HG02981 (cell line): ENCODE measurements around the gene RETREG2.

ENCODE experiments used
- ATAC-seq: cut with Tn5 transposase; IDR thresholded peaks from one replicate; pipeline ENCODE4 v1.9.1; 2021; ENCODE audit warnings: mild to moderate bottlenecking, moderate library complexity; ENCODE audit not compliant: unreplicated experiment

RETREG2 gene

DNA sequence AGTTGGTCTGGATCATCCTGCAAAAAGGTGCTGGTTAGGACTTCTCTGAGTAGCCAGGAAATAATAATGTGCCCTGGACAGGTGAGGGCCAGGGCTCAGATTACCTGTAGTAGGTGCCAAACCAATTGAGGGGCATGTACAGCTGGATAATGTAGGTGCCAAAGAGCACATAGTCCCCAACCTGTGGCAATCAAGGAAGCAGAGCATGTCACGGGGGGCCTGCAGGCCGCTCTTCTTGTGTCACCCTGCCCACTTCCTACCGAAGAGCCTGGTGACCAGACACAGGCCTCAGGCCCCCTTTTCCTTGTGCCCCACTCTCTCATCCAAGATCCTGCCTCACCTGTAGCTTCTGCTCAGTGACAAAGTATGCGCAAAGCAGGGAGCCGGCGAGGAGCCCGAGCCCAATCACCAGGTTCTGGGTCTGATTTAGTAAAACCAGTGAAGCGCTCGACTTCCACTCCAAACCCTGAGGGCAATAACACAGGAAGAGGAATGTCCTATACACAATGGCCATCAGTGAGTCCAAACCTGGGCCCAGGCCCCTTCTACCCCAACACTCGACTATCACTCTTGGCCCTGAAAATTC is 35.5 kb downstream of the RETREG2 start:
- no peak for ATAC-seq

DNA sequence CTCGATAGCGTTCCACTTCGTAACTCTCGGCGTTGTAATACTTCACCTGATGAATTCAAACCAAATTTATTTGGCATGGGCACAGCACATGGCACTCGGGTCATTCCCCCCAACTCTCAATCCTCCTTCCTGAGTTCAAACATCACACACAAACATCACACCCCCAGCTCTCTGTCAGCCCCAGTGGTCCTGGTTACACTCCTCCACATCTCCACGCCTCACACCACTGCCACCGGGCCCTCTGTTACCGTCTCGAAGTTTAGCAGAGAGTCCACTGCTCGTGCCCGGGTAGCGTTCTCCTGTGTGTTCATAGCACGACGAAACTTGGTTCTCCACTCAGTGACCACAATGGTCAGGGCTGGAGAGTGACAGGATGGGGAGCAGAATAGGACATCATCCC is 36.1 kb downstream of the RETREG2 start:
- ATAC-seq: no peak

DNA sequence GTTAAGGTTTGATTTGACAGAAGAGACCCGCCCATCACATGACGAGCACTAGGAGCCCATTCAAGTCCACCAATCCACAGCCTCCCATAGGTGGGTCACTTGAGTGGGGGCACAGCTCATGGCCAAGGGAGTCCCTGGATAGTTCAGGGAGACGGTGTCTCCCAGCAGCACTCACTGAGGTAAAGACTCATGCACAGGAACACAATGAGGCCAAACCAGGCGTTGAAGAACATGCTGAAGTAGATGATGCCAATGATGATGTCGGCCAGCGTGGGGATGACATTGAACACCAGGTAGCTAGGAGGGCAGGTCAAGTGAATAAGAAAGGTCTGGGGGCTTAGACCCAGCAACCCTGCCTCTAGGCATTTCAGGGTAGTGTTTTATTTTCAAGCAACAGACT is 36.7 kb downstream of the RETREG2 start:
- ATAC-seq: no peak

DNA sequence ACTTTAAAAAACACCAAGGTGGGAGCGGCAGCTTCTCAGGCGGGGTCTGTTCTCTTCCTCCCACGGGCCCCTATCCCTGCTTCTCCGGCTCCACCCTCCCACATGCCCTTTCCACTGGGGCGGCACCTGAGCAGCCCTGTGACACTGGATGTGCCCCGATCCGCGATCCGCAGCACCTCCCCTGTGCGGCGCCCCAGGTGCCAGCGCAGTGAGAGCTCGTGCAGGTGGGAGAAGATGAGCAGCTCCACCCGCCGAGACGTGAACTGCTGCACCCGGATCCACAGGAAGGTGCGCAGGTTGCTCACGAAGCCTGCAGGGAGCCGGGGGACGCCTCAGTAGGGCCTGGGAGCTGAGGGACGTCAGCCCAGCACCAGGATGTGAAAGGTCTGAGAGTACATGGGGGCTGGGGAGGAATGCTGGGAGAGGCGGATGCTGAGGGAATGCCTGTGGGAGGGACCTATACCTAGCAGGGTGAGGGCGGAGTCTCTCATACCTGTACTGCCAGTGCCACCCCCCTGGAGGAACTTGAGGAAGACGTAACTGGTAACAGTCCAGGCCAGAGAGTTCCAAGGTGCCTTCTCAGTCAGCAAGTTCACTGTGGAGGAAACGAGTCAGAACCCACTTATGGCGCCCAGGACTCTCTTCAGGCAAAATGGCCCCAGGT is 37.9 kb downstream of the RETREG2 start:
- ATAC-seq: no peak

DNA sequence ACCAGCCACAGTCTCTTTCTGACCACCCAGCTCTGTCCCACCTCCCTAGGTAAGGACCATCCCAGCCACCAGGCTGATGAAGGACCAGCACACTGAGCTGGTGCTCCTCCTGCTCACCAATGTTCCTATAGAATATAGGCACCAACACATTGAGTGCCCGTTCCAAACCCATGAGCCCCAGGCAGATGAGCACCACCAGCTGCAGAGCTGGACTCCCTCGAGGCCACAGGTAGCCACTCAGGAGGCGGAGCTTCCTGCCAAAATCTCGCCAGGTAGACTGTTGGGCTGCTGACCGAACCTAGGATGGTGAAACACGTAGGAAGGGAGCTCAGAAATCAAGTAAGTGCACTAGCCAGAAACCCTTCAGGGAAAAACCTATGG is 38.5 kb downstream of the RETREG2 start:
- no peak for ATAC-seq

DNA sequence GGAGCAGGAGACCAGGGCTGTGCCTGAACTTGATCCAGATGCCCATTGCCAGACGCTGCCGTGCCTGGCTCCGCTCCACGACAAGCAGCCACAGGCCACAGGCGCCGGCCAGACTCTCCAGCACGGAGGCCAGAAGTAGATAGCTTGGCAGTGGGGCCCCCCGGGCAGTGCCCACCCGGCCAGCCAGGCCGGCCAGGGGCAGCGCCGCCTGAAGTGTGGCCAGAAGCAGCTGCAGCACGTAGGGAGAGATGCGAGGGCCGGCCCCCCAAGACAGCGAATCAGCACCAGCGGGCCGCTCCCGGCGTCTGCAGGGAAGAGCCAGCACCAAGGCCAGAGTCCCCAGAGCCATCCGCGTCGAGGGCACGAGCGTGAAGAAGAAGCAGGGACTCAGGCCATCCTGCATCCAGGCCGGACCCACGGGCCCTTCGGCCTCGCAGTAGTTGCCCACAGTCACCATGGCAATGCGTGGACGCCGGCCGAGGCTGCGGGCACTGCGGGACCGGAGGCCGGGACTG is 40.2 kb downstream of the RETREG2 start:
- peak; percentile 18 for ATAC-seq

DNA sequence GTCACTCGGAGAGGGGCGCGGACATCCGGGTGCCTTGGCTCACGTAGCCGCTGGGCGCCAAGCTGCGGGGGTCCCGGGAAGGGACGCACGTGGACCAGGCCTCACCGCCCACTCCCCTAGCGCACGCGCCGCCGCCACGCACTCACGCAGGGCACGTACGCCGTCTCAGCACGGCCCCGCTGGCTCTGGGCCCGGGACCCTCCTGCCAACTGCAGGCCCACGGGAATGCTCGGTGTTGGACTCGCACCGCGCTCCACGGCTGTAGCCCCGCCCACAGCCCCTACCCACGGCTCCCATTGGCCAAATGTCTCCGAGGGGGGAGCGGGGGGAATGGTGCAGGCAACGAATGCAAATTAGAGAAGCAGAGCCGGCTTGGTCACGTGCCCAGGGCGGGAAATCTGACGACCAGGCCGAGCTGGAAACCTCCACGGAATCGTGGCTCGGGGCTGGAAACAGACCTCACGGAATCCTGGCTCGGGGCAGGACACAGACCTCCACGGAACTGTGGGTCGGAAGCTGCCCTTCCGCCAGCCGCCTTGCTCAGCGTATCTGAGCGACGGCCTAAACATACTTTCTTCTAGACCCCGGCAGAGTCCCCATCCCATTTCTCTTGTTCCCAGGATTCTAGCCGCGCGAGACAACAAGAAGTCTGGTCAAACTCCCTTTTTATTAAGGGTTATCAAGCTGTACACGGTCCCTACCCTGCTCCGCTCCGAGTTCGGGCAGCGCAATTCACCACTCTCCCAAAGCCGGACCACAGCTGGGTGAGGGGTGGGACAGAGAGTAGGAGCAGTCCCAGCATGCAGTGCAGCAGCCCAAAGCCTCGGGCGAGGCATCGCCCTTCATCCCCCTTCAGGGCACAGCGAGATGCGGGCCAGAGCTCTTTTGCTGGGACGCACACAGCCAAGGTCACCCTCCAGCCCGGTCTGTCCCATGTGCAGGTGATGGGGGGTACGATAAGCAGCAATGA is 40.9 kb downstream of the RETREG2 start, which contains the start of gene ABCB6:
TSS of gene ABCB6 (minus strand) at position 227 of the 970 bp plus-strand sequence. CDS start 285 bp downstream, outside the sequence.
- peak; percentile 78 for ATAC-seq

DNA sequence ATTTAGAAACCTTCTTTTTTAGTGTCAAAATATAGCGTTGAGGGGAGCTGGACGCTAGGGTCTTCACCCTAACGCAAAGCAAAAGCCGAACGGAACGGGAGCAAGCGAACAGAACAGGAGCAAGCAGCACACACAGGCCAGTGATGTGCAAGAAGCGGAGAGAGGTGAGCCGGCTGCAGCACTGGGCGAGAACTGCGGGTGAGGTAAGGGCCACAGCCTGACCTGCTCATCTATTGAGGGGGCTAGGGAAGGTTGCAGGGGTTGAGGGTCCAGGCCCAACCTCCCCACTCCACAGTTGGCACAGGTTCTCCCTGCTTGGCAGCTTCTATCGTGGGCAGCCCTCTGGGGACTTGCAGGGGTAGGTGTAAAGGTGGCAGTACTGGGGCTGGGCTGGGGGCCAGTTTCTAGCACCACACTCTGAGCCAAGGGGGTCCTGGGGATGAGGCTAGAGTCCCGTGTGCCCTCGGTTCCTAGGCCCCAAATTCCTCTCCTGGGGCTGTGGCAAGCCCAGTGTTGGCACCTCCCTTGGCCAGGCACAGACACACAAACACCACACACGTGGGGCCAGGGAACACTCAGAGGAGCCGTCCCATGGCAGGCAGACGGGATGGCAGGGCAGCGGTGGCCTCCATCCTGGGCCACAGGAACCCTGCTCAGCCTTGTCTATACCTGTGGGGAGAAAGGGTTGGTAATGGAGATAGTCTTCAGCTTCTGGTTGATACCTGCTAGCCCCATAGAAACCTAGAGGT is 41.9 kb downstream of the RETREG2 start:
- ATAC-seq: no peak

DNA sequence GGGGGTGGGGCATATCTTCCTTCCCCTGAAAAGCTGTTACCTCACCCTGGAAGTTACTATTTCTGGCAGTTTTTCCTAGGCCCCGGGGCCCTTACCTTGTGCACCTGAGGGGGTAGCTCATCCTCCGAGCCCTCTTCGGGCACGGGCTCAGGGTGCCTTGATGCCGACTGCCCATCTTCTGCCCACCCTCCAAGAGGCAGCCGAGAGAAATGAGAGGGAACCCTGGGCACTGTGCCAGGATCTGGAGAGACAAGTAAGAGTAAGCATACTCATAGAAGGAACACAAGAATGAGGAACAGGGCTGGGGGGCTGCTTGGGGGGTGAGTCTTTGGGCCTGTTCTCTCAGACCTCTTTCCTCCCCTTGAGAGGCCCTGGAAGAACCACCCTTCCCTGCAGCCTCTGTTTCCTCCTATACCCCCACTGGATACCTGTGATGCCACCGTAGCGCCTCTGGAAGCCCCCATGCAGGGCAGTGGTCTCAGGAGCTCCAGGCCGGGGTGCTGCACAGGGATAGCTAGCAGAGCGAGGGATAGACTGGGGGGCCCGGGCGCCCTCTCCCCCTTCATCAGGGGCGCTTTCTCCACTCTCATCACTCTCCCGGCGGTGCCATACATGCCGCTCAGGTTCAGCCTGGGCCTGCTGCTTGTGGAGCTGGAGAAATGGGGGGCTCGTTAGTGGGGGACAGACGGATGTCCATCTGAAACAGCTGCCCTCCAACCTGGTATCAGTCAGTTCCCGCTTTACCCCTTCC is 42.8 kb downstream of the RETREG2 start:
- ATAC-seq: no peak

DNA sequence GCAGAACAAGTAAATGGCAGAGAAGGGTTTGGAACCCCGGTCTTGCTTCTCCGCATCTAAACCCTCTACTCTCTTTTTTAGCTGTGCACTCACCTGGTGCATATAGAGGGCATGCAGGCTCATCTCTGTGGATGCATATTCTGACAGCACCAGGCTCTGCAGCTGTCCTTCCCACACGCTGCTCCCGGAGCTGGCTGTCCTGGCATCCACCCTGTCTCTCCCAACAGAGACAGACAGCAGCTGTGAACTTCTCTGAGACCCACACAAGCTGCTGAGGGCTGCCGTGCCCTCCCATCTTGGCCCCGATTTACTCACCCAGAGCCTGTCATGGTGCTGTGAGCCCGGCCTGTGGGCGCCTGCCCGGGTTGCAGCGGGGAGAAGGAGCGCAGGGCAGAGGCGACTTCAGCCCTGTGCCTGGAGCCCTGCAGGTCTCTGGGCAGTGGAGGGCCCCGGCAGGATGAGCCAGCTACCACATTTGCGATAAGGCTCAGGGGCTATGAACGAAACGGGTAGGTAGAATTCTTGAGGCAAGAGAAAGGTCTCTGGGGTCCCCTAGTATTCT is 44.0 kb downstream of the RETREG2 start:
- ATAC-seq: no peak

DNA sequence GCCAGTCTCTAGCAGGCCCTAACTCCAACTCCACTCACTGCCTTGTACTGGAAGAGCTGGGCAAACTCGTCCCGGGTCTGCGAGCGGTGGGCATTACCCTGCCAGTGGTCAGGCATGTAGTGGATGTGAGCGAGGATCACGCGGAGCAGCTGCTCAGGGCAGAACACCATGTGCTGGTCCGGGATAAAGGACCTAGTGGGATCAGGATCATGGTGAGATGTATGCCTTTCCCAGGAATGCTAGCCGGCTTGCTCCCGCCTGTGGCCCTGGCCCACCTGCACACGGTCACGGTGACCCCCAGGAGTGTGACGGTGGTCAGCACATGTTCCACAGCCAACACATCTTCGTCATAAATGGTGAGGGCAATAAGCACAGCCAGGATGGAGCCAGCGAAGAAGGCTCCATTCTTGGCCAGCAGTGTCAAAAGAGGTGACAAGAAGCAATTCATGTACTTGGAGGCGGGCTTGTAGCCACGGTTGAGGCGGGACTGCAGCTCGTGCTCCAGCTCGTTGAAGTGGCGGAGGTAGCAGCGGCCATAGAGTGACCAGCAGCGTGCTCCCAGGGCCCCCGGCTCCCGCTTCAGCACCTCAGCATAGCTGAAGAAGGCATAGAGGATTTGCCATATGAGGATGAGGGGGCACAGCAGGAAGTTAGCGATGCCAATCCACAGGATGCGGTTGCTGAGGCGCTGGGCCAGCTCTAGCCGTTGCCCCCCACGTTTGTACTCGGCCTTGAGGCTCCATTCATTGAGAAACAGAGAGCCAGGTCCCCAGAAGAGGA is 45.9 kb downstream of the RETREG2 start:
- ATAC-seq: no peak

DNA sequence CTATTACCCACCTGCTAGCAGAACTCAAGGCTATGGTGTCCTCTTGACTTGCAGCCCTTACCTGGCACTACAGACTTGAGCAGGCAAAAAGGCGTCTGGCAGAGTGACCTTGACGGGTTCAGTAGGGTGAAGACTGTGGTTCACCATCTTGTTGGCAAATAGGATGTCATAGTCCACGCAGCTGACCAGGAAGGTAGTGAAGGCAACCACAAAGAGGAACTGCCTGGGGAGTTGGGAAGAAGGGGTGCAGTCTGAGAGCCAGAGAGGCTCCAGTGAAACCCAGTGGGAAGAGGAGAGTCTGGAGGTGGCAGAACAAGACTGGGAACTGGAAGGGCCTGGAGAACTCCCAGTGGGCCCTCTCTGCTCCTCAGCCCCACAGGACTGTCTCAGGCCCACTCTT is 47.3 kb downstream of the RETREG2 start:
- ATAC-seq: no peak

DNA sequence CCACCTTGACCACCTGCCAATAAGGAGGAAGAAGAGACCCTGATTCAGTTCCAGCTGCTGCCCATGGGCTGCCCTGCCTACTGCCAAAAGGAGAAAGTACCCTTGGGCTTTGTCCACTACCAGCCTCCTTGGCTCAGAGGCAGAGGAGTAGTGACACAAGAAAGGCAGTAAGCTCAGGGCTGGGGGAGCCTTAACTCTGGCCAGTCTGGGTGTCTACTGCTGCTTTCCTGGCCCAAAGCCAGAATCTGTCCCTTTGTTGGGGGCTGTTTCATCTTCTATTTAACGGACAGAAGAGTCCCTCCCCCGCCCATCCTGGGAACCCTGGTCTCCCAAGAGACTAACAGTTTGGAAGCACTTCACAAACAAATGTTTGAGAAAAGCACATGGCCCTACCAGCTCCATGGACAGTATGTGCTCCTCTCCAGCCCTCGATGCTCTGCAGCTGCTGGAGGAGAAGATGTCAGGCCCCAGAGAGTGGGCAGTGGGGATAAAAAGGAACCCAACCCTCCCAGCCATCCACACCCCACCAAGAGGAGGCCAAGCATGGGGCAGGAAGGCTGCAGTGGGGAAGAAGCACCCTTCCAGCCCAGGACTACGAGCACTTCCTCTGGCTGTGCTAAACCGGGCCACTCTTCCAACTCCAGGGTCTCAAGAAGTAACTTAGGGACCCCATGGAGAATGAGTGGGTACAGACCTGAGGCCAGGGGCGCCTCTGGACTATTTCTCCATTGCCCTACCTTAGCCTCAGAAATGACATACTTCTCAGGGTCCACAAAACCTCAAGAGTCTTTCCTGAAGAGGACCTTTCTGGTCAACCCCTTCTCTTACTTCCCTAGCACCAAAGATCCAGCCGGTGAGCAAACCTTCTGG is 50.2 kb downstream of the RETREG2 start:
- no peak for ATAC-seq

DNA sequence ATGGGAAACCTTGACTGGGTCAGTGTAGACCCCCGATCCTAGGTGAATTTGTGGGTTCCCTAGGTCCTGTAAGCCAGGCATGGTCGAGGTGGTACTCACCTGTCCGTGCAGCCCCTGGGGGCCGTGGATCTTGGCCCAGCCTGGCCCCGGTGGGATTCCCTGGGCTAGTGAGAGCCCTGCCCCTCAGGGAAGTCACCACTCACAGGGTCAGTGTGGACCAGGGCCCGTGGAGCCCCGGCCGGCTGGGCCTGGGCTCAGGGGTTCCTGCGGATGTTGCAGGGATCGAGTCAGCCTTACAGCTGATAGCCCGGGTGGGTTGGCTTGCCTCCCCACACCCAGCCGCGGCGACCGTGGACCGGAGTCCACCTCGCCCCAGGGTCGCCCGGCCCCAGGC is 50.8 kb downstream of the RETREG2 start:
- no peak for ATAC-seq

DNA sequence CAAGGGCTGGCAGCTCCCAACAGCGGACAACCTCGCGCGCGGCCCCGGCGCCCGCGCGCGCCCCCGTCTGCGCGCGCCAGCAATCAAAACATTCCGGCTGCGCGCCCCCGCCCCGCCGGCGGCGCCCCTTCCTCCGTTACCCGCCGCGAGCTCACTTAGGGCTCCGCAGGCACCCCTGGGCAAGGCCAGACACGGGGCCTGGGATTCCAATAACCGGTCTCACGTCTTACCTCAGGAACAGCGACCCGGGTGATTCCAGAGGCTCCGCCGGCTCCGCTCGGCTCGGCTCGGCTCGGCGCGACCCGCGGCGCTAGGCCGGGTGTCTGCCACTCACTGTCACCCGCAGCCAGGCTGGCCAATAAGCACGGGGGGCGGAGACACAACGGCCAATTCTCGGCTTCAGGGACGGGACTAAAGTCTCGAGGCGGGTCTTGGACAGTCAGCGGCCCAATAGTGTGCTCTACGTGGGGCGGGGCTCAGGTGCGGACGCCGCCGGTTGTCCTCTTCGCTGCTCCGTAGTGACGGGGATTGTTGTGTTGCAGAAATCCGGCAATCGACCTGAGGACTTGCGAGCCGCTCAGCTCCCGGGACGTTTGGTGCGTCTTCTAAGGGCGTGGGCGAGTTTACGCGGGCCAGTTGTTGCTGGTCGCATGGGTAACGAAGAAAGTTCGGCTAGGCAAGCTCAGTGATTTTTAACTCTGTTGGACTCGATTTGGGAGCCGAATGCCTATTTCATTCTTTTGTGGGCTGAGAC is 51.4 kb downstream of the RETREG2 start, which contains the start of the genes ANKZF1 and ATG9A:
TSS of gene ANKZF1 (plus strand) at position 502 of the 754 bp plus-strand sequence. CDS start 452 bp downstream, outside the sequence.
TSS of gene ATG9A (minus strand) at position 332 of the 754 bp plus-strand sequence. CDS start 1,612 bp downstream, outside the sequence.
- peak; percentile 96 for ATAC-seq

DNA sequence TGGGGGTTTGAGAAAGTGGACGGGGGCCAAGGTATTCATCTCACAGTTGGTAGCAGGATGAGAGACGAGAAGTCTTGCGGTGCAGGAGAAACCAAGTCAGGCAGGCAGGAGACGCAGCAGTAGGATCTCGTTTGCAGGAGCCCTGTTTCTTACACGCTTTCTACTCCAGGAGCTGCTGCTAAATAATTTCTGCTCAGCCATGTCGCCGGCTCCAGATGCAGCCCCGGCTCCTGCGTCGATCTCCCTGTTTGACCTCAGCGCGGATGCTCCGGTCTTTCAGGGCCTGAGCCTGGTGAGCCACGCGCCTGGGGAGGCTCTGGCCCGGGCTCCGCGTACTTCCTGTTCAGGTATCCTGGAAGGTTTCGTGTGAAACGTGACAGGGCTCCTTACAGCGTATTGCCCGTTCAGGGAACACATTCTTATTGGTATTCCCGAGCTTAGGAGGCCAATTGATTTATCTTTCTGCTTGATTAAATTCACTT is 52.0 kb downstream of the RETREG2 start:
- ATAC-seq: peak; percentile 16

DNA sequence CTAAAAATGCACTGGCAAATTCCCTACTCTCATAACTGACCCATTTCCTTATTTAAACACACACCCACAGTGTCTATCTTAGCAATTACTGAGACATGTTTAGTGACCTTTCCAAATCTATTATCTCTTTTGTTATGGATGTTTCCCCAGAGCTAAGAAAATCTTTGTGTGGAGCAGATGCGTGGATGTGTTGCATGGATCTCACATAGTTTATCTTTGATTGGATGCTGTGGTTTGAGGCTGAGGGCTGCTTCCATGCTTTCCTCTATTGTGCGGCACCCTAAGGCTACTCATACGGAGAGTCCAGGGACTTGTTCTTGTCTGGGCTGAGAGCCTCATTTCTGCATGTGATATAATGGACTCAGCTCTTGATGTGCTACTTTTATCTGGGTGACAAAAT is 56.3 kb downstream of the RETREG2 start:
- no peak for ATAC-seq
